Astrocyte of the cerebellum (primary cell): ENCODE data around the gene GFY.
A peak's percentile ranks its signal among the peaks of the same experiment; 100 is the strongest.
"Not testable (repeated sequence)": the region's sequence is repeated elsewhere in the genome, so short reads cannot be mapped to it uniquely, and the experiment has no call there.

Experiments
- DNase-seq: peaks from one replicate; pipeline ENCODE4 v3.0.0-alpha.2; 2011; ENCODE audit warnings: low read depth
- H3K4me3 ChIP-seq: 2 replicates; pipeline ENCODE4 v1.5.1; 2011; ENCODE audit warnings: mild to moderate bottlenecking, low read depth, low read length, moderate library complexity
- in situ Hi-C: cut with HindIII; loops from 2 replicates; pipeline ENCODE4 v1.10.0; 2017; ENCODE audit warnings: low sequenced_read_pairs
- TF ChIP-seq, protein P1 (sequence below): IDR thresholded peaks from 2 replicates; pipeline ENCODE4 v1.5.1; 2012; ENCODE audit warnings: low read length, low read depth, moderate library complexity, mild to moderate bottlenecking; ENCODE audit errors: missing control alignments

The GFY gene

DNA sequence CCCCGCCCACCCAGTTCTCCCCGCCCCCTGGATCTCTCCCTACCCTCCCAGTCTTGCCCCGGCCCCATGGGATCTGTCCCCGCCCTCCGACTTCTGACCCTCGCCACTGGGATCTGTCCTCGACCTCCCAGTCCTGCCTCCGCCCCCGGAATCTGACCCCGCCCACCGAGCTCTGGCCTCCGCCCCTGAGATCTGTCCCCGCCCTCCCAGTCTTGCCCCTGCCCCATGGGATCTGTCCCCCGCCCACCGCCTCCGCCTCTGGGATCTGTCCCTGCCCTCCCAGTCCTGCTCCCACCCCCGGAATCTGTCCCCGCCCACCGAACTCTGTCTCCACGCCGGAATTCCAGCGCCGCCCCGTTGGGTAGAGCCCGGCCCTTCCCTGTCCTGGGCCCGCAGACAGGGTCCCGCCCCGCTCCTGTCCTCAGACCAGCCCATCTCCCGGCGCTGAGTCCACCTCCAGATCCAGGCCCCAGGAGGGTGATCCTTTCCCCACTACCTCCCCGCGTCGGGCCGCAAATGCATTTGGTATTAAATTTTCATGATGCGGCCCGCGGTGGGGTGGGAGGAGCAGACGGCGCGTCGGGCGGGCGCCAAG, 17.7 kb downstream of the GFY start:
- peak; percentile 42 for DNase-seq
- TF ChIP-seq, protein P1, sequence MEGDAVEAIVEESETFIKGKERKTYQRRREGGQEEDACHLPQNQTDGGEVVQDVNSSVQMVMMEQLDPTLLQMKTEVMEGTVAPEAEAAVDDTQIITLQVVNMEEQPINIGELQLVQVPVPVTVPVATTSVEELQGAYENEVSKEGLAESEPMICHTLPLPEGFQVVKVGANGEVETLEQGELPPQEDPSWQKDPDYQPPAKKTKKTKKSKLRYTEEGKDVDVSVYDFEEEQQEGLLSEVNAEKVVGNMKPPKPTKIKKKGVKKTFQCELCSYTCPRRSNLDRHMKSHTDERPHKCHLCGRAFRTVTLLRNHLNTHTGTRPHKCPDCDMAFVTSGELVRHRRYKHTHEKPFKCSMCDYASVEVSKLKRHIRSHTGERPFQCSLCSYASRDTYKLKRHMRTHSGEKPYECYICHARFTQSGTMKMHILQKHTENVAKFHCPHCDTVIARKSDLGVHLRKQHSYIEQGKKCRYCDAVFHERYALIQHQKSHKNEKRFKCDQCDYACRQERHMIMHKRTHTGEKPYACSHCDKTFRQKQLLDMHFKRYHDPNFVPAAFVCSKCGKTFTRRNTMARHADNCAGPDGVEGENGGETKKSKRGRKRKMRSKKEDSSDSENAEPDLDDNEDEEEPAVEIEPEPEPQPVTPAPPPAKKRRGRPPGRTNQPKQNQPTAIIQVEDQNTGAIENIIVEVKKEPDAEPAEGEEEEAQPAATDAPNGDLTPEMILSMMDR: no peak
- H3K4me3 ChIP-seq: peak overlapping the region; percentile 57
- in situ Hi-C loops: no loop called here

DNA sequence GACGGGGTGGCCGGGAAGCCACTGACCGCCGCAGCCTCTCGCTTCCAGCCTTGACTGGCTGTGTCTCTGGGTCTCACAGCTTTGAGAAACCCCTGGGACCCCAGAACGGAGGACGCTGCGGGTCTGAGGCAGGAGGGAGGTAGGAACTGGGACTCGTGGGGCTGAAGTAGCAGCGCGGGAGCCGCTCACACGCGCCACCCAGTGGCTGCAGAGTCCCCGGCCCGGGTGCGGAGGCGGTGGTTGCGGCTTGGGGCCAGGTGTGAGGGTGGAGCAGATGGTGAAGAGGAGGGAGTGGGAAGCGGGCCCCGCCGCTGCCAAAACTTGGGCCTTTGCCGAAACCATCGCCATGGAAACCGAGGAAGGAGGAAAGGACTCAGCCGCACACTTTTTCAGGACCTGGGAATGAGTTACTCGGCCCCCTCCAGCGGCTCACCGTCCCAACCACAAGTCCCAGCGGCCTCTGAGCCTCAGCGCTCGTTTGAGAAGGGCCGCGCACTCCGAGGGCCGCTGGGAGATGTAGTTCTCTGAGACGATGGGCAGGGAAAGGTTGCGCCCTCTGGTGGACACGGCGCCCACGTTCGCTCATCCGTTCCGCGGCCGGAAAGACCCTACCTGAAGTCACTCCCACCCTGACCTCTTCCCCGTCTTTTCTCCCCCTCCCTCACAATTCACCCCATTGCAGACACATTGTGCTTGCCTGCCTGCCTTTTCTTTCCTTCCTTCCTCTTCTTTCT, 18.3 kb downstream of the GFY start:
- H3K4me3 ChIP-seq: peak overlapping the region; percentile 57
- DNase-seq: peak; percentile 91
- in situ Hi-C loops: no loop called here
- TF ChIP-seq, protein P1: peak; percentile 74

DNA sequence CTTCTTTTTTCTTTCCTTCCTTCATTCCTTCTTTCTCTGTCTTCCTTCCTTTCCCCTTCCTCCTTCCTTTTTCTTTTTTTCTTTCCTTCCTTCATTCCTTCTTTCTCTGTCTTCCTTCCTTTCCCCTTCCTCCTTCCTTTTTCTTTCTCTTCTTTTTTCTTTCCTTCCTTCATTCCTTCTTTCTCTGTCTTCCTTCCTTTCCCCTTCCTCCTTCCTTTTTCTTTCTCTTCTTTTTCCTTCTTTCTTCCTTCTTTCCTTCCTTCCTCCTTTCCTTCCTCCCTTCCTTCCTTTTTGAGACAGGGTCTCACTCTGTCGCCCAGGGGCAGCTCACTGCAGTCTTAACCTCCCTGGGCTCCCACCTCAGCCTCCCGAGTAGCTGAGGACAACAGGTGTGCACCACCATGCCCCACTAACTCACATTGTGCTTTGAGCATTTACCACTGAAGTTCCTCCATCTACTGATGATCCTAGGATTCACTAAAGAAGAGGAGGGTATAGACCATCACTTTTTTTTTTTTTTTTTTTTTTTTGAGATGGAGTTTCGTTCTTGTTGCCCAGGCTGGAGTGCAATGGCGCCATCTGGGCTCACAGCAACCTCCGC, 19.0 kb downstream of the GFY start:
- H3K4me3 ChIP-seq, DNase-seq, in situ Hi-C loops: not testable (repeated sequence)

DNA sequence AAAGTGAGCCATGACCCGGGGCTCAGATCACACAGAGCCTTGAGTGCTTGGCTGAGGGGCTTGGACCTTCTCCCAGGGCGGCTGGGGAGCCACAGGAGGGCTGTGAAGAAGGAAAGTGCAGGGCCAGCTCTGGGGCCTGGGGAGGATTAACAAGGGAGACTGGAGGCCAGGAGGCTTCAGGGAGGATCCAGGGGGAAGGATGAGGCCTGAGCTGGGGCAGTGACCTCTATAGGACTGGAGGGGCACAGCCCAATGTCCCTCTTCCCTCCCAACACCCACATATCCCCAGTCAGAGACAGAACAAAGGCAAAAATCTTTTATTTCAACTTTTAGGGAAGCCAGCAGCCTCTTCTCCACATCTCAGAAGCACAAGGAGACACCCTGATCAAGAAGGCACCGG, 20.8 kb downstream of the GFY start:
- in situ Hi-C loops: no loop called here
- no peak overlapping the region for H3K4me3 ChIP-seq
- TF ChIP-seq, protein P1: no peak
- no peak for DNase-seq

DNA sequence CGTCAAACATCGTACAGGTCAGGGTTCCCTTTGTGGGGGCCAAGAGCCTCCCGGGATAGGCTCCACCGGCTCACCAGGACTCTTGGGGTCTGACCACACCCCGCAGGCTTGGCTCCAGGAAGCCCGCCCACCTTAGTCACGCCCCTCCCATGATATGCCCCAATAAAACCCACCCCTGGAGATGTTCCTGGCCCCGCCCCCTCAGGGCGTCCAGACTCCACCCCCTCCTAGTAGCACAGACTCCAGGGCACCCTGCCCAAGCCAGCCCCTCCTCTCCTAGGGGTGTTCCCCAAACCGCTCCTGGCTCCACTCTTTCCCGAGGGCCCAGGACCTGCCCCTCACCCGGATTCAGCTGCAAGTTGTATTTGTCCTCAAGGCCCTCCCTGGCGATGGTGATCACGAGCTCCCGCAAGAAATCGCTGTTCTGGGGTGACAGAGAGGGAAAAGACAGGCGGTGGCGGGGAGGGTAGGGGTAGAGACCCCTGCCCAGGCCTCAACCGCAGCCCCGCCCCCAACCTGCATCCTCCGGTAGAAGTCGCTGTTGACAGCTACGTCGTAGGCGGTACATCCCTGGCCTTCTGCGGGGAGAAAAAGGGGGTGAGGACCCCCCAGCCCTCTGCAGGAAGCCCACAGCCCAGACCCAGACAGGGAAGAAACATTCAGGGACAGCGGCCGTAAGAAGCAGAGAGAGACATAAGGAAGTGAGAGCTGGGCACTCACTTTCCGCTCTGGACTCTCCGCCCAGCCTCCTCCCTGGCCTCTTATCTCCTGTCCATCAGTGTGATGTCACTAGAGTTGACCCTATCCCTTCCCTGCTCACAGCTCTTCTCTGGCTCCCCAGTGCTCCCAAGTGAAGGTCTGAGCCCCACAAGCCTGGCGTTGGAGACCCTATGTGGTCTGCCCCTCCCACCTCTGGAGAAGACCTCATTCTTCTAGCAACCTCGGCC, 22.6 kb downstream of the GFY start:
- DNase-seq: no peak
- TF ChIP-seq, protein P1: no peak
- in situ Hi-C loops: no loop called here
- no peak overlapping the region for H3K4me3 ChIP-seq

DNA sequence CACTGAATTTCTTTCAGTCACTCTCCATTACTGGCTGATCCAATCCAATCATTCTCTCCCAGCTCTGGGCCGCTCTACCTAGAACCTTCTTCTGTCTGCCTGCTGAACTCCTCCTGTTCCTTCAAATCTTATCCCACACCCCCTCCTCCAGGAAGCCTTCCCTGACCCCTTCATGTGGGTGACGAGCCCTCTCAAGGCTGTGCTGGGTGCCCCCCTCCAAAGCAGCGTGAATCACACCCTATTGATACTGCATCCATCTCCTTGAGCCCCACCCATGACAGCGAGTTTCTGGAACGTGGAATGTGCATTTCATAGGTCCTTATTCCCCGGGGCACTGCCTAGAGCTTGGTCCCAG, 23.2 kb downstream of the GFY start:
- TF ChIP-seq, protein P1: no peak
- in situ Hi-C loops: no loop called here
- H3K4me3 ChIP-seq: no peak overlapping the region
- DNase-seq: no peak
